ENCODE results near the gene RASGRP1.

GRCh38 chr15:38541026-38541425 lies 23.6 kb downstream of the RASGRP1 start:
- no peak for TF ChIP-seq ZNF8 (CRISPR knock-in tag; IDR thresholded peaks at IDR 0.05)
- no peak for TF ChIP-seq CSDC2 (CRISPR knock-in tag; IDR thresholded peaks at IDR 0.05)
- no peak for TF ChIP-seq TSHZ2 (CRISPR knock-in tag; IDR thresholded peaks at IDR 0.05)
- no peak for TF ChIP-seq ISL1 (CRISPR knock-in tag; IDR thresholded peaks at IDR 0.05)
- TF ChIP-seq GLIS3 (CRISPR knock-in tag; IDR thresholded peaks at IDR 0.05), result no peak
- no peak for TF ChIP-seq PATZ1 (CRISPR knock-in tag; IDR thresholded peaks at IDR 0.05; ENCODE audit: borderline replicate concordance)
- no peak for TF ChIP-seq ESRRG (CRISPR knock-in tag; IDR thresholded peaks at IDR 0.05)
- TF ChIP-seq CREB5 (CRISPR knock-in tag; IDR thresholded peaks at IDR 0.05; ENCODE audit: low read depth), result no peak
- TF ChIP-seq RARB (CRISPR knock-in tag; IDR thresholded peaks at IDR 0.05), result no peak
- TF ChIP-seq ZFP3 (CRISPR knock-in tag; IDR thresholded peaks at IDR 0.05), result no peak
- TF ChIP-seq ARNTL (CRISPR knock-in tag; IDR thresholded peaks at IDR 0.05; ENCODE audit: borderline replicate concordance, low read depth), result no peak
- TF ChIP-seq ZNF565 (CRISPR knock-in tag; conservative IDR thresholded peaks at IDR 0.05; ENCODE audit: low read depth), result no peak

Data from SK-N-SH treated with all-trans-retinoic acid at 6 μM for 48 hours (cell line).